ENCODE measurements around the gene TMEM132D. TPM values are rescaled to one million over a fixed set of nuclear protein-coding genes. Genes with fewer than 3 reads are reported as not detected.
A peak's percentile ranks its signal among the peaks of the same experiment; 100 is the strongest.

TMEM132D gene
- total RNA-seq, 1 donor from 2014 or later: not detected

- TF ChIP-seq EZH2 (IDR thresholded peaks at IDR 0.05; ENCODE audit: insufficient read depth, low read length) (no peak), CTCF (IDR thresholded peaks at IDR 0.05; ENCODE audit: insufficient read depth, low read depth, low read length) (no peak)
- H2AFZ ChIP-seq (ENCODE audit: low read depth, low read length): no peak overlapping the region
- Mint-ChIP-seq H3K27me3 (ENCODE audit: low read depth, unreplicated experiment) (no peaks in the 10 kb centered on the region), H3K27ac (ENCODE audit: unreplicated experiment) (no peak overlapping the region), H3K4me1 (ENCODE audit: low read depth, unreplicated experiment) (no peaks in the 10 kb centered on the region), H3K9me3 (ENCODE audit: unreplicated experiment) (peaks cover 17% of the 10 kb centered on the region), H3K4me3 (ENCODE audit: unreplicated experiment) (no peak overlapping the region), H3K36me3 (ENCODE audit: low read depth, unreplicated experiment) (no peaks in the 10 kb centered on the region)
- H3K4me1 ChIP-seq (ENCODE audit: insufficient read depth, low read length): peaks cover 4% of the 10 kb centered on the region
- H3K4me2 ChIP-seq (ENCODE audit: low read length): no peak overlapping the region
- no peaks in the 10 kb centered on the region for H3K9me3 ChIP-seq (ENCODE audit: insufficient read depth, low read depth, low read length)
- no peak overlapping the region for H3K27ac ChIP-seq (ENCODE audit: low read depth, low read length)
- no peaks in the 10 kb centered on the region for H3K36me3 ChIP-seq (ENCODE audit: insufficient read depth, low read length)
- FAIRE-seq: no peak
- H3K9ac ChIP-seq (ENCODE audit: low read length): no peak overlapping the region
- no peaks in the 10 kb centered on the region for H4K20me1 ChIP-seq (ENCODE audit: insufficient read depth, low read length)
- no peak for DNase-seq (ENCODE audit: low read depth)
- H3K4me3 ChIP-seq (ENCODE audit: insufficient read depth, low read depth, low read length): no peak overlapping the region
- no peaks in the 10 kb centered on the region for H3K27me3 ChIP-seq (ENCODE audit: insufficient read depth, low read length)
- no peaks in the 10 kb centered on the region for H3K79me2 ChIP-seq (ENCODE audit: insufficient read depth, low read length)
These were observed 81.9 kb downstream of the TMEM132D start for GRCh38 chr12:129821964-129822363.

- Histone ChIP-seq H2AFZ (ENCODE audit: low read depth, low read length) (no peak overlapping the region), H3K27ac (ENCODE audit: low read depth, low read length) (no peak overlapping the region), H3K79me2 (ENCODE audit: insufficient read depth, low read length) (no peaks in the 10 kb centered on the region), H4K20me1 (ENCODE audit: insufficient read depth, low read length) (no peaks in the 10 kb centered on the region), H3K27me3 (ENCODE audit: insufficient read depth, low read length) (no peaks in the 10 kb centered on the region), H3K4me3 (ENCODE audit: insufficient read depth, low read depth, low read length) (no peak overlapping the region), H3K9me3 (ENCODE audit: insufficient read depth, low read depth, low read length) (no peaks in the 10 kb centered on the region), H3K4me1 (ENCODE audit: insufficient read depth, low read length) (peaks cover 4% of the 10 kb centered on the region), H3K4me2 (ENCODE audit: low read length) (no peak overlapping the region), H3K9ac (ENCODE audit: low read length) (no peak overlapping the region), H3K36me3 (ENCODE audit: insufficient read depth, low read length) (no peaks in the 10 kb centered on the region)
- DNase-seq (ENCODE audit: low read depth): peak; percentile 31
- Mint-ChIP-seq H3K27me3 (ENCODE audit: low read depth, unreplicated experiment) (no peaks in the 10 kb centered on the region), H3K4me3 (ENCODE audit: unreplicated experiment) (no peak overlapping the region), H3K36me3 (ENCODE audit: low read depth, unreplicated experiment) (no peaks in the 10 kb centered on the region), H3K4me1 (ENCODE audit: low read depth, unreplicated experiment) (no peaks in the 10 kb centered on the region), H3K9me3 (ENCODE audit: unreplicated experiment) (peaks cover 9% of the 10 kb centered on the region), H3K27ac (ENCODE audit: unreplicated experiment) (no peak overlapping the region)
- FAIRE-seq: no peak
- TF ChIP-seq CTCF (IDR thresholded peaks at IDR 0.05; ENCODE audit: insufficient read depth, low read depth, low read length): no peak
- no peak for TF ChIP-seq EZH2 (IDR thresholded peaks at IDR 0.05; ENCODE audit: insufficient read depth, low read length)
These were observed 84.4 kb downstream of the TMEM132D start for GRCh38 chr12:129819391-129819790.

- Histone ChIP-seq H3K27me3 (ENCODE audit: insufficient read depth, low read length) (no peaks in the 10 kb centered on the region), H3K27ac (ENCODE audit: low read depth, low read length) (no peak overlapping the region), H2AFZ (ENCODE audit: low read depth, low read length) (no peak overlapping the region), H3K36me3 (ENCODE audit: insufficient read depth, low read length) (no peaks in the 10 kb centered on the region), H4K20me1 (ENCODE audit: insufficient read depth, low read length) (no peaks in the 10 kb centered on the region), H3K4me3 (ENCODE audit: insufficient read depth, low read depth, low read length) (no peak overlapping the region), H3K4me1 (ENCODE audit: insufficient read depth, low read length) (peaks cover 4% of the 10 kb centered on the region), H3K79me2 (ENCODE audit: insufficient read depth, low read length) (no peaks in the 10 kb centered on the region), H3K4me2 (ENCODE audit: low read length) (no peak overlapping the region), H3K9me3 (ENCODE audit: insufficient read depth, low read depth, low read length) (peaks cover 3% of the 10 kb centered on the region), H3K9ac (ENCODE audit: low read length) (no peak overlapping the region)
- DNase-seq (ENCODE audit: low read depth): no peak
- no peaks in the 10 kb centered on the region for H3K36me3 Mint-ChIP-seq (ENCODE audit: low read depth, unreplicated experiment)
- H3K9me3 Mint-ChIP-seq (ENCODE audit: unreplicated experiment): peaks cover 3% of the 10 kb centered on the region
- TF ChIP-seq EZH2 (IDR thresholded peaks at IDR 0.05; ENCODE audit: insufficient read depth, low read length) (no peak), CTCF (IDR thresholded peaks at IDR 0.05; ENCODE audit: insufficient read depth, low read depth, low read length) (no peak)
- no peak overlapping the region for H3K27ac Mint-ChIP-seq (ENCODE audit: unreplicated experiment)
- H3K27me3 Mint-ChIP-seq (ENCODE audit: low read depth, unreplicated experiment): no peaks in the 10 kb centered on the region
- no peak for FAIRE-seq
- H3K4me1 Mint-ChIP-seq (ENCODE audit: low read depth, unreplicated experiment): no peaks in the 10 kb centered on the region
- no peak overlapping the region for H3K4me3 Mint-ChIP-seq (ENCODE audit: unreplicated experiment)
These were observed 88.0 kb downstream of the TMEM132D start for GRCh38 chr12:129815846-129816245.

Measured in astrocyte (in vitro differentiated cells and primary cell).